ENCODE results near the gene MIAT. TPM values are rescaled to one million over a fixed set of nuclear protein-coding genes. Genes with fewer than 3 reads are reported as not detected.

MIAT gene
- total RNA-seq (2022; extraction: Qiagen RNA extraction; ENCODE audit: low read depth) = 0.27 to 1.0 TPM (median 0.40 TPM) in 5 replicates

GRCh38 chr22:26656891-26657851 is at the start of gene MIAT:
Gene MIAT (plus strand): TSS chr22:26657588.

GRCh38 chr22:26617271-26618199 is 39.9 kb upstream of the MIAT start, which contains the start of gene CRYBB1:
Gene CRYBB1 (minus strand): TSS chr22:26618027. CDS start chr22:26616319, 1,708 bp downstream.

GRCh38 chr22:26621663-26622062 is 35.7 kb upstream of the MIAT start, which contains the start of gene CRYBA4:
Gene CRYBA4 (plus strand): TSS chr22:26621963. CDS start chr22:26622597, 634 bp downstream.

Other genes with a start within 250 kb of the MIAT start
- 0.75 to 1.4 TPM (median 1.3 TPM) in 5 replicates for gene ASPHD2, start 228.3 kb upstream of the MIAT start, total RNA-seq (2022; extraction: Qiagen RNA extraction; ENCODE audit: low read depth)
- gene HPS4, start 173.8 kb upstream of the MIAT start, total RNA-seq (2022; extraction: Qiagen RNA extraction; ENCODE audit: low read depth) = 14.7 to 17.3 TPM (median 16.1 TPM) in 5 replicates
- 18.2 to 29.1 TPM (median 27.6 TPM) in 5 replicates for gene SRRD, start 173.7 kb upstream of the MIAT start, total RNA-seq (2022; extraction: Qiagen RNA extraction; ENCODE audit: low read depth)
- 22.2 to 27.3 TPM (median 23.8 TPM) in 5 replicates for gene TFIP11, start 145.1 kb upstream of the MIAT start, total RNA-seq (2022; extraction: Qiagen RNA extraction; ENCODE audit: low read depth)
- 9.2 to 14.0 TPM (median 11.4 TPM) in 5 replicates for gene TPST2, start 67.5 kb upstream of the MIAT start, total RNA-seq (2022; extraction: Qiagen RNA extraction; ENCODE audit: low read depth)
- not detected in 5 replicates for gene CRYBB1, start 39.6 kb upstream of the MIAT start, total RNA-seq (2022; extraction: Qiagen RNA extraction; ENCODE audit: low read depth)
- gene CRYBA4, start 35.6 kb upstream of the MIAT start, total RNA-seq (2022; extraction: Qiagen RNA extraction; ENCODE audit: low read depth) = not detected in 5 replicates

All from A549 treated with CpdA at 1 μM for 4 hours (cell line).